GM10266 (cell line): Measurements from ENCODE around the gene CEP128.

Source experiments
- DNase-seq: peaks from one replicate; pipeline ENCODE4 v3.0.0; 2012; ENCODE audit errors: extremely low spot score
- CTCF ChIP-seq: IDR thresholded peaks from 2 replicates; pipeline ENCODE4 v1.5.1; 2012; ENCODE audit warnings: mild to moderate bottlenecking, low read depth; ENCODE audit not compliant: control insufficient read depth, insufficient read depth; ENCODE audit errors: missing control alignments

CEP128 gene

GRCh38 chr14:80698974-80699373 lies 242.6 kb downstream of the CEP128 start:
- no peak for DNase-seq
- TF ChIP-seq CTCF = no peak

- DNase-seq = no peak
- TF ChIP-seq CTCF = no peak
Observed at GRCh38 chr14:80695869-80696268, 245.7 kb downstream of the CEP128 start.

GRCh38 chr14:80692903-80693302 lies 248.6 kb downstream of the CEP128 start:
- no peak for DNase-seq

GRCh38 chr14:80681651-80682050 lies 259.9 kb downstream of the CEP128 start:
- DNase-seq = no peak
- no peak for TF ChIP-seq CTCF

More at GRCh38 chr14:80692903-80693302, 248.6 kb downstream of the CEP128 start:
- TF ChIP-seq CTCF = no peak

- no peak for DNase-seq
- no peak for TF ChIP-seq CTCF
Observed at GRCh38 chr14:80679273-80679672, 262.3 kb downstream of the CEP128 start.

- DNase-seq = no peak
- TF ChIP-seq CTCF = no peak
Observed at GRCh38 chr14:80678436-80678835, 263.1 kb downstream of the CEP128 start.

- TF ChIP-seq CTCF = no peak
- DNase-seq = no peak
Observed at GRCh38 chr14:80669426-80669825, 272.1 kb downstream of the CEP128 start.
